ENCODE data around the gene RXFP1.

GRCh38 chr4:158543191-158543590, 21.5 kb downstream of the RXFP1 start:
- TF ChIP-seq CTCF (IDR thresholded peaks at IDR 0.05; ENCODE audit: poor library complexity) = no peak
- TF ChIP-seq EZH2 (IDR thresholded peaks at IDR 0.05; ENCODE audit: borderline replicate concordance) = no peak
